GM18870 (cell line): ENCODE measurements around the gene ASCC3.

Experiments used
- ATAC-seq: cut with Tn5 transposase; IDR thresholded peaks from one replicate; pipeline ENCODE4 v1.9.1; 2021; ENCODE audit warnings: moderate library complexity; ENCODE audit not compliant: unreplicated experiment

ASCC3 gene

DNA sequence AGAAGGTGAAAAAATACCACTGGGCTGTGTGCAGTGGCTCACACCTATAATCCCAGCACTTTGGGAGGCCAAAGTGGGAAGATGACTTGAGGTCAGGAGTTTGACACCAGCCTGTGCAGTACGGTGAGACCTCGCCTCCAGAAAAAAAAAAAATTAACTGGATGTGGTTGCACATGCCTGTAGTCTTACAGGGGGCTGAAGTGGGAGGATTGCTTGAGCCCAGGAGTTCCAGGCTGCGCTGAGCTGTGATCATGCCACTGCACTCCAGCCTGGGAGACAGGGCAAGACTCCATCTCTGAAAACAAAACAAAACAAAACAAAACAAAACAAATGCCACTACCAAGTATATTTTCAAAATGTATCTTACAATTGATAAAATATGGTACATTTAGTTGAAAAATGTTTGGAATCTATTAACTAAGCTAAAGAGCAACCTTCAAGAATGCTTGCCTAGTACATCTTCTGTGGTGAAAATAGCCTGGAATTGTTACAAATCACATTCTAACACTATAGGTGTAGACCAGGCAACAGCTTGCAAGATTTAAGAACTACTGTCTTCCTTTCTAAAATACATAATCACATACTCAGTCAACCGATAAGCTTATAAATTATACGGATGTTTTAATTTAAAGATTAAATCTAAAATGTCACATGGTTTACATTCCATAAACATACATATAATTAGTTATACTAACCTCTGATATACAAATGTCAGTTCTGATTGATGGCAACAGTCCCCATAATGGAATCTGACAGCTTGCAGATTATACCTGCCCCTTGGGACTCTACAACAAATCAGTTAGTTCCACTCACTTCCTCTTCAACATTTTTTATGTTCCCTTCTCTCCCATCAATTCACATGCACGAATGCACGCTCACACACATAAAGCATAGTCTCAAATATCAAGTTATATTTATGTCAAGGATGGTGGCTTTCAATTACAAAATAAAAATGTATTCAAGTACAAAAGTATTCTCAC, 150.8 kb downstream of the ASCC3 start:
- no peak for ATAC-seq

- ATAC-seq: no peak
Measured at GRCh38 chr6:100726666-100727065, 154.5 kb downstream of the ASCC3 start.

DNA sequence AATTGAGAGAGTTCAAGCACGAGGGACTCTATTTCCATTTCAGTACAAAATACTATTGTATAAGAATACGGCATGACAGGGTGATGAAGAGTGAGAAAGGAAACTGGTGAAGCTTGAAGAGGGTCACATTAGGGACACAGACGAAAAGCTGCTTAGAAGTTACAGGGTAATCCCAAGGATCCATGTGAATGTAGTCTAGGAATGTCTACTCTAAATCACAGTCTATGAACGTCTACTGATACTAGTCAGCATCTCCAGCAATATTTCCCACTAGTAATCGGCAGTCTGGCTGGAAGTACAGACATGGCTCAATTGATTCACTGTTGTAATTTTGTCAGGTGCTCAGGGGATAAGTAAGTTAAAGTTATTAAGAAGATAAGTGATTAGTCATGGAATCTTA, 156.4 kb downstream of the ASCC3 start:
- ATAC-seq: no peak

DNA sequence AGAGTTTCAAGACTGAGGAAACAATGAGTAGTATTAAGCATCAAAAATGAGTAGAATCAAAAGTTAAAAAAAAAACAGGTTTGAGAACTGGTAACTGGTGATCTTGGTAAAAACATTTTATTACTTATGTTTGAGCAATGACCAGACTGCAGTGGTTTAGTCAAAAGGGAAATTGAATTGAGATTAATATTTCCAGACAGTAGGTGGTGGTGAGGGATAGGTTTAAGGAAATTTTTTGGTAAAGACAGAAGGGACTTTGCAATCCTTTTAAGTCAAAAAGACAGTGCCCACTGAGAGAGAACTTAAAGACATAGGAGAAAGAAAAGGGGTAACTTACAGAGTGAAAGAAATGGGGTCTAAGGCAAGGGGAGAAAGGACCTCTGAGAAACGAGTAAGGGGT, 156.9 kb downstream of the ASCC3 start:
- no peak for ATAC-seq

GRCh38 chr6:100721256-100721655, 159.9 kb downstream of the ASCC3 start:
- ATAC-seq: no peak

DNA sequence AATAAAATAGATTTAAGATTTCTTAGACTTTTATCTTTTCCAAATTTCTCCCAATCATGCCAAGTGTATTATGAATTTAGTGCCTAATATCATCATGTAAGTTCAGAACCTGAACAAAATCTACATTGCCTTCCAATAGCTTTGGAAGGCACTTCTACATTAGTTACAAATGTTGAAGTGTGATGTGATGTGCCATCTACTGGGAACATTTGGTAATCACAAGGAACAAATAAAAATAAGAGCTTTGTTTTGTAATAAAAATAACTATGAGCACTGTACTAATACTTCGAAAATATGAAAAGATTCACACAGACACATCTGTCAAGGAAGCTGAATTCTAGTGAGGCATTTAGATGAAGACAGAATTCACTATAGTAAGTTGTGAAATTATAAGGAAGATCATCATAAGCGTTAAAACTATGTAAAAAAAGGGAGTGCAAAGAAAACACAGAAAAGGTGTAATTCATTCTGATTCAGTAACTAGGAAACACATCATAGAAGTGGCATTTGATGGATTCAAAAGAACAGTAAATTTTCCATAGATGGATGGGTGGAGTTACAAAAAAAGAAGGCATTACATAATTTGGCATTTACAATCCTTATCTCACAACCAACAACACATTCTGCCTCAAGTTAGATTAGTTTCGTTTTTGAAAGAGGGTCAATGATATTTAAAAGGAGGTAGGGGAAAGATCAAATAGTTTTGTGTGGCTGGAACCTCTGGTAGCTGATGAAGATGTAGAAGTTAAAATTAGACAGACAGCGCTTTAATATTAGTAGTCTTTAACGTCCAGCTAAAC, 161.0 kb downstream of the ASCC3 start:
- peak; percentile 66 for ATAC-seq

- ATAC-seq: no peak
Measured at GRCh38 chr6:100712997-100713396, 168.1 kb downstream of the ASCC3 start.

DNA sequence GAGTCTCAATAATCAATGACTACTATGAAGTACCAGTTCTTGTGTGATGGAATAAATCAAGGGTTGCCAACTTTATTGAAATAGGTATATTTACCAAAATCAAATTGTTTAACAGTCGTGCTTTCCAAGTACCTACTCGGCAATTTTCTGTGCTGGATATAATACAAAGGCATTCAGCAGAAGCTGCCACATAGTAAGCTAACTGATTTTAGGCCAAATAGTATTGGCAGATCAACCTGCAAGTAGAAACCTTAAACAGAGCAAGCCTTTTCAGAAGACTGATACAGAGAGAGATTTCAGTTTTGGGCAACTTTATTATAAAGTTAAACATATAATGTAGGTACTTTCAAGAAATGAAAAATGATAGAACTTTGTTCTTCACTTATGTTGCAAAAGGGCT, 174.6 kb downstream of the ASCC3 start:
- no peak for ATAC-seq

DNA sequence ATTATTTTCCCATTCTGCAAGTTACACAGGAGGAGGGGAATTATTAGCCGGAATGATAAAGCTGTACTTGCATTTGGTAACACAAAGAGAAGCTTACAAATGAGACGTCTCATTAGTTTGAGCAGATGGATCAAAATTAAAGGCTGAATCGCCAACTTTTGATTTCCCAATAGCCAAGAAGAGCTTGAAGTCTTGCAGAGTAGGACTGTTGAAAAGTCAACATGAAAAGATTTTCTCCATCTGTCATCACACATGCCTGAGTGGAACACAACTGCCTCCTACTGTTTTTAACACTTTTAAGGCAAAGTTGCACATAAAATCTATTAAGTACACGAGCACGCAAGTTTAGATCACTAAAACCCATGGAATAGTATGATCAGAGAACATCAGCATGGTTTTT, 176.2 kb downstream of the ASCC3 start:
- ATAC-seq: no peak

GRCh38 chr6:100701728-100702127, 179.4 kb downstream of the ASCC3 start:
- no peak for ATAC-seq

DNA sequence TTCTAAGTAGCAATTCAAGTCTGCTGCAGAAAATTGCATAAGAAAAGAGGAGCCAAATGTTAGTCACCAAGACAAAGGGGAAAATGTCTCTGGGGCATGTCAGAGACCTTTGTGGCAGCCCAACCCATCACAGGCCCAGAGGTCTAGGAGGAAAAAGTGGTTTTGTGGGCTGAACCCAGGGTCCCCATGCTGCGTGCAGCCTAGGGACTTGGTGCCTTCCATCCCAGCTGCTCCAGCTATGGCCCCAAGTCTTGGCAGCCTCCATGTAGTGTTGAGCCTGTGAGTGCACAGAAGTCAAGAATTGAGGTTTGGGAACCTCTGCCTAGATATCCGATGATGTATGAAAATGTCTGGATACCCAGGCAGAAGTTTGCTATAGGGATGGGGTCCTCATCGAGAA, 181.1 kb downstream of the ASCC3 start:
- no peak for ATAC-seq

GRCh38 chr6:100695445-100695844, 185.7 kb downstream of the ASCC3 start:
- no peak for ATAC-seq

DNA sequence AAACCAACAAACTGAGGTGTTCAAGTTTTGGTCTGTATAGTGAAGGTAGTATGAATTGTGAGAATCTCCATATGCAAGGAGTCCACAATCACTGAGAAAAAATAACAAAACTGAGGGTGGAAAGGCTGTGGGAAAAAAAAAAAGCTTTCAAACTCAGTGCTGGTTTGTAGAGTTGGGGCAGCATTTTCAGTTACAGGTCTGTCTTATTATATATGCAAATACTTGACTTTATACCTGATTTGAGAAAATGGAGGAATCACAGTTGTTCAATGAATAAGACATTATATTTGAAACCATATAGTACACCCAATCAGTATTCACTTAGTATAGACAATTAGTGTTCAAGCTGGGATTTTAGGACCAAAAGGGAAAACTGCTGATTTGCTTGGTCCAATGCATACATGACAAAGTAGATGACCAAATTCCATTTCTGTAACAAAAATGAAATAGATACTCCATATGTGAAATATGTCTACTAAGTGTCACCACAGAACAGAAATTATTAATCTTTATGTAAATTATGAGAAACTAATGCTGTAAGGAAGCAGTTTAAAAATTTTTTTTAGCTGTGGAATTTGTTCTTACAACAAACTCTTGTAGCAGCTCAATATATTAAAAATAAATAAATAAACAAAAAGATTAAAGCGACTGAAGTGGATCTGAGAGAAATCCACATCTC, 187.7 kb downstream of the ASCC3 start:
- ATAC-seq: peak; percentile 49

GRCh38 chr6:100691972-100692371, 189.2 kb downstream of the ASCC3 start:
- no peak for ATAC-seq

DNA sequence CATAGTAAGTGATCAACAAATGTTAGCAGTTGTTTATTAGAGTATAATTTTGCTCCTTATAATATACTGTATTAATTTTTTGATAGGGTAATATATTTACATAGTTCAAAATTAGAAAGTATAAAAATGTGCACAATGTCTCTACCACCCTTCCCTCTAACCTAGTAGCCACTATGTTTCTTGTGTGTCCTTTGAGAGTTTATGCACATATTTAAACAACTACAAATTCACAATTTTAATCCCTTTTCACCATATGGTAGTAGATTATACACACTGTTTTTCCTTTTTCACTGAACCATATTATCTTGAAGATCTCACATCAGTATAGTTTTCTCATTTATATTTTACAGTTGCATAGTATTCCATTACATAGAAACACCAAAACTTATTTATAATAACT, 194.9 kb downstream of the ASCC3 start:
- ATAC-seq: no peak

DNA sequence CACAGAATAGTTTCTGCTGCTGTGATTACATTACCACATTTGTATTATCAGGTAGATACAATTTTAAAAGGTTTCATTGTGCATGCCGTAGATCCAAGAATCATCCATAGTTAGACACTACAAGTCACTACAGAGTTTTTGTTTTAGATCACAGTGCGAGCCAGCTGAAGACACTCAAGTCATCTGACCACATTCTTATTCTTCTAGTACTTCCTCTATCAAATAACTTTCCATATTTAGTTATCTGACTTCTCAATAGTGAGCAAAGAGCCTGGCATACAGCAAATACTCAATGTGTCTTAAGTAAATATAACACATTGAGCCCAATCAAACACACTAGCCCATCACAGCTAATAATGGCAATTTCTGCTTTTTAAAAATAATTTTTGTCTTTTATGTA, 195.4 kb downstream of the ASCC3 start:
- no peak for ATAC-seq

GRCh38 chr6:100680163-100680562, 201.0 kb downstream of the ASCC3 start:
- no peak for ATAC-seq

GRCh38 chr6:100678027-100678426, 203.1 kb downstream of the ASCC3 start:
- no peak for ATAC-seq

DNA sequence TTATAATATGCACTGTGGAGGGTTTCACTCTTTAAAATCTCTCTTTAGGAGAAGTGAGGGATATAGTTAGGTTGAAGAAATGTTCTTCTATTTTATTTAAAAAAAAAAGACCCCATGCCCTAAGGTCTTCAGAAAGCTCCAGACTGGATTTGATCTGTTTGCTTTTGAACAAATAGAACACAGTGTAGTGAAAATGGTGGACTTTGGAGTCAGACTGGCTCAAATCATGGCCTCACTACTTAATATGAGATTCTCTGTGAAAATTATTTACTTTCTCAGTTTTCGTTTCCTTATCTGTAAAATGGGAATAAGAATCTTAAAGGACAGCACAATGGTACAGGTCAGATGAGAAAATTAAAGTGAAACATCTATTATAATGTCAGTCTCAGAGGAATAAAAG, 203.9 kb downstream of the ASCC3 start:
- no peak for ATAC-seq

GRCh38 chr6:100673641-100674040, 207.5 kb downstream of the ASCC3 start:
- ATAC-seq: no peak

- ATAC-seq: no peak
Measured at GRCh38 chr6:100671740-100672139, 209.4 kb downstream of the ASCC3 start.
